Measurements from ENCODE around the gene CROCC2. TPM values are rescaled to one million over a fixed set of nuclear protein-coding genes. Genes with fewer than 3 reads are reported as not detected.

CROCC2 gene
- polyA plus RNA-seq, 2 of the 4 experiments (the other 2 are of a cell fraction) = not detected

GRCh38 chr2:240911641-240912265 is 5.6 kb downstream of the CROCC2 start:
- Histone ChIP-seq H3K4me2 (no peak overlapping the region), H3K27ac (no peak overlapping the region), H3K4me3 (no peak overlapping the region), H3K9me3 (no peaks in the 10 kb centered on the region), H3K4me1 (peaks cover 22% of the 10 kb centered on the region)
- 71% methylated on average over 19 of the region's 20 CpGs for WGBS (ENCODE audit: missing lambda C conversion rate)
- FAIRE-seq (no peak), DNase-seq (ENCODE audit: low read depth in 1 of 2, low spot score in 1 of 2) (no peak), ATAC-seq (no peak)
- ChIA-PET POLR2A (no interaction called here), CTCF (interaction anchor here (1.2 to 4.5 kb wide), 4 partner anchors 12 to 79 kb away, joined by 3 to 43 read pairs (median 23); partner anchors contain the start of gene MAB21L4)
- TF ChIP-seq RARB (CRISPR knock-in tag; IDR thresholded peaks at IDR 0.05) (no peak), HDAC2 (IDR thresholded peaks at IDR 0.05) (no peak), SREBF2 (IDR thresholded peaks at IDR 0.05) (no peak), RNF2 (IDR thresholded peaks at IDR 0.05; ENCODE audit: borderline replicate concordance, low read depth) (no peak), NPAS2 (CRISPR knock-in tag; IDR thresholded peaks at IDR 0.05; ENCODE audit: borderline replicate concordance) (no peak), ZNF302 (CRISPR knock-in tag; IDR thresholded peaks at IDR 0.05) (no peak), HOXA7 (CRISPR knock-in tag; IDR thresholded peaks at IDR 0.05) (no peak), FOXS1 (CRISPR knock-in tag; IDR thresholded peaks at IDR 0.05) (no peak), HOXB5 (CRISPR knock-in tag; IDR thresholded peaks at IDR 0.05) (no peak), SMC3 (IDR thresholded peaks at IDR 0.05) (no peak)
- TF ChIP-seq, protein P1, sequence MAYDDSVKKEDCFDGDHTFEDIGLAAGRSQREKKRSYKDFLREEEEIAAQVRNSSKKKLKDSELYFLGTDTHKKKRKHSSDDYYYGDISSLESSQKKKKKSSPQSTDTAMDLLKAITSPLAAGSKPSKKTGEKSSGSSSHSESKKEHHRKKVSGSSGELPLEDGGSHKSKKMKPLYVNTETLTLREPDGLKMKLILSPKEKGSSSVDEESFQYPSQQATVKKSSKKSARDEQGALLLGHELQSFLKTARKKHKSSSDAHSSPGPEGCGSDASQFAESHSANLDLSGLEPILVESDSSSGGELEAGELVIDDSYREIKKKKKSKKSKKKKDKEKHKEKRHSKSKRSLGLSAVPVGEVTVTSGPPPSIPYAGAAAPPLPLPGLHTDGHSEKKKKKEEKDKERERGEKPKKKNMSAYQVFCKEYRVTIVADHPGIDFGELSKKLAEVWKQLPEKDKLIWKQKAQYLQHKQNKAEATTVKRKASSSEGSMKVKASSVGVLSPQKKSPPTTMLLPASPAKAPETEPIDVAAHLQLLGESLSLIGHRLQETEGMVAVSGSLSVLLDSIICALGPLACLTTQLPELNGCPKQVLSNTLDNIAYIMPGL (CRISPR knock-in tag; IDR thresholded peaks at IDR 0.05; ENCODE audit: borderline replicate concordance) = no peak
- TF ChIP-seq, protein P2, sequence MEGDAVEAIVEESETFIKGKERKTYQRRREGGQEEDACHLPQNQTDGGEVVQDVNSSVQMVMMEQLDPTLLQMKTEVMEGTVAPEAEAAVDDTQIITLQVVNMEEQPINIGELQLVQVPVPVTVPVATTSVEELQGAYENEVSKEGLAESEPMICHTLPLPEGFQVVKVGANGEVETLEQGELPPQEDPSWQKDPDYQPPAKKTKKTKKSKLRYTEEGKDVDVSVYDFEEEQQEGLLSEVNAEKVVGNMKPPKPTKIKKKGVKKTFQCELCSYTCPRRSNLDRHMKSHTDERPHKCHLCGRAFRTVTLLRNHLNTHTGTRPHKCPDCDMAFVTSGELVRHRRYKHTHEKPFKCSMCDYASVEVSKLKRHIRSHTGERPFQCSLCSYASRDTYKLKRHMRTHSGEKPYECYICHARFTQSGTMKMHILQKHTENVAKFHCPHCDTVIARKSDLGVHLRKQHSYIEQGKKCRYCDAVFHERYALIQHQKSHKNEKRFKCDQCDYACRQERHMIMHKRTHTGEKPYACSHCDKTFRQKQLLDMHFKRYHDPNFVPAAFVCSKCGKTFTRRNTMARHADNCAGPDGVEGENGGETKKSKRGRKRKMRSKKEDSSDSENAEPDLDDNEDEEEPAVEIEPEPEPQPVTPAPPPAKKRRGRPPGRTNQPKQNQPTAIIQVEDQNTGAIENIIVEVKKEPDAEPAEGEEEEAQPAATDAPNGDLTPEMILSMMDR (IDR thresholded peaks at IDR 0.05) = no peak

DNA sequence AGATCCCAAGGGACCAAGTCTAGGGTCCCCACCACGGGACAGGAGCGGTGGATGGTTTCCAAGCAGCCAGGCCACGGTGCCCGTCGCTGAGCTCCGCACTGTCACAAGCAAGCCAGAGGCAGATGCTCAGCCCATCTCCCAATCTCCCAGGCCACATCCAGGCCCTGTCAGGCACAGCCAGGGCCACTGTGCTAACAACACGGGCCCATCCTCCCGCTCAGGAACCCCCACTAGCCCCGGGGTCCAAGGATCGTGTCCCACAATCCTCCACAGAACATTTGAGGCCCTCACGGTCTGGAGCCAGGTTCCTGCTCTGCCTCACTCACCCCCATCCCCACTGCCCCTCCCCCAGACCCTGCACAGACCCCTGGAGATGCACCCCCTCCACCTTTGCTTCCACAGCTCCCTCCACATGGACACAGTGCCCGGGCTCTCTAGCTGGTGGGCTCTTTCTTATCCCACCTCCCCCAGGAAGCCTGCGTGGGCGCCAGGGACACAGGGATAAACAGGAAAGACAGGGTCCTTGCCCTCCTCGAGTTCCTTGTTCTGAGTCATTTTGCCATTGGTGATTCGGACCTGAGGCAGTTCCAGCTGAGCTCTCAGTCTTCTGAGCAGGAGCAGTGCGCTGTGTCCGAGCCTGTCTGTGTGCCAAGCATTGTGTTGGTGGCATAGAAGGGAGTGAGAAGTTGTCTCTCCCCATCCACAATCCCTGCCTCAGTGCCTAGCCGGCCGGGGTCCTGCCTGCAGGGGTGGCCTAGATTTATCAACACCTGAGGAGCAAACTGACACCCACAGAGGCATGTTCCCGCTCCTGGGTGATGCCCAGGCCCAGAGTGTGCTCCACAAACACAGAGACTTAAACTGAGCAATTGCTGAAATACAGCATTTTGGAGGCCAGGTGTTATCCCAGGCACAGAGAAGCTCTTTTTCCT is 7.0 kb downstream of the CROCC2 start:
- Histone ChIP-seq H3K9me3 (no peaks in the 10 kb centered on the region), H3K4me3 (no peak overlapping the region), H3K27ac (no peak overlapping the region), H3K4me2 (no peak overlapping the region), H3K4me1 (peaks cover 36% of the 10 kb centered on the region)
- CTCF ChIA-PET = interaction anchor here (0.5 to 4.5 kb wide), 25 partner anchors 9 to 723 kb away, joined by 3 to 43 read pairs (median 5); partner anchors contain the start of gene MAB21L4
- FAIRE-seq (no peak), DNase-seq (ENCODE audit: low read depth in 1 of 2, low spot score in 1 of 2) (no peak), ATAC-seq (no peak)
- POLR2A ChIA-PET = no interaction called here
- WGBS (ENCODE audit: missing lambda C conversion rate) = 67% methylated on average over 21 of the region's 21 CpGs
- TF ChIP-seq HOXB5 (CRISPR knock-in tag; IDR thresholded peaks at IDR 0.05) (no peak), FOSB (CRISPR knock-in tag; IDR thresholded peaks at IDR 0.05) (no peak), CEBPB (IDR thresholded peaks at IDR 0.05) (no peak), FOSL2 (IDR thresholded peaks at IDR 0.05) (no peak), FOSL2 (CRISPR knock-in tag; IDR thresholded peaks at IDR 0.05) (no peak), RFX5 (IDR thresholded peaks at IDR 0.05) (no peak), MAX (IDR thresholded peaks at IDR 0.05) (no peak), NFE2L2 (conservative IDR thresholded peaks at IDR 0.05; ENCODE audit: low read length) (no peak), NR3C1 (IDR thresholded peaks at IDR 0.05) (no peak), TP53 (CRISPR knock-in tag; IDR thresholded peaks at IDR 0.05) (no peak), KDM5A (IDR thresholded peaks at IDR 0.05) (no peak), POLR2AphosphoS2 (conservative IDR thresholded peaks at IDR 0.05; ENCODE audit: low read length) (no peak), BHLHE40 (IDR thresholded peaks at IDR 0.05; ENCODE audit: low read depth, low read length) (no peak)
- TF ChIP-seq, protein P3, sequence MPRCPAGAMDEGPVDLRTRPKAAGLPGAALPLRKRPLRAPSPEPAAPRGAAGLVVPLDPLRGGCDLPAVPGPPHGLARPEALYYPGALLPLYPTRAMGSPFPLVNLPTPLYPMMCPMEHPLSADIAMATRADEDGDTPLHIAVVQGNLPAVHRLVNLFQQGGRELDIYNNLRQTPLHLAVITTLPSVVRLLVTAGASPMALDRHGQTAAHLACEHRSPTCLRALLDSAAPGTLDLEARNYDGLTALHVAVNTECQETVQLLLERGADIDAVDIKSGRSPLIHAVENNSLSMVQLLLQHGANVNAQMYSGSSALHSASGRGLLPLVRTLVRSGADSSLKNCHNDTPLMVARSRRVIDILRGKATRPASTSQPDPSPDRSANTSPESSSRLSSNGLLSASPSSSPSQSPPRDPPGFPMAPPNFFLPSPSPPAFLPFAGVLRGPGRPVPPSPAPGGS (IDR thresholded peaks at IDR 0.05) = no peak
- TF ChIP-seq, protein P1 (CRISPR knock-in tag; IDR thresholded peaks at IDR 0.05; ENCODE audit: borderline replicate concordance) = no peak
- TF ChIP-seq, protein P2 (IDR thresholded peaks at IDR 0.05) = no peak
